Lower leg skin (tissue), 3 donors: Measurements from ENCODE around the gene OR1J2.

ENCODE experiments used
- CTCF ChIP-seq, 3 donors: fragments of 450-650 bp; IDR thresholded peaks; one replicate each; pipeline ENCODE4 v1.5.1; 2016; ENCODE audit warnings: antibody characterized with exemption in 3 of 3, mild to moderate bottlenecking in 3 of 3, moderate library complexity in 2 of 3
- POLR2A ChIP-seq, 2 donors: fragments of 450-650 bp; IDR thresholded peaks; one replicate each; pipeline ENCODE4 v1.6.1; 2016 to 2017; ENCODE audit warnings: antibody characterized with exemption in 2 of 2, mild to moderate bottlenecking in 1 of 2, moderate library complexity in 1 of 2

- no peak for TF ChIP-seq CTCF (IDR thresholded peaks at IDR 0.05)
- TF ChIP-seq POLR2A (IDR thresholded peaks at IDR 0.05), result no peak
Measured at GRCh38 chr9:122526602-122527001, 16.0 kb downstream of the OR1J2 start.
